GM23338 (cell line): ENCODE results near the gene CAMTA1. TPM values are rescaled to one million over a fixed set of nuclear protein-coding genes. Genes with fewer than 3 reads are reported as not detected.

ENCODE experiments used
- ATAC-seq: fragments of 200-7000 bp; cut with Tn5 transposase; 3 replicates; pipeline ENCODE4 v1.9.1; 2020
- DNase-seq: peaks from one replicate; pipeline ENCODE4 v3.0.0-alpha.2; 2015; ENCODE audit warnings: low spot score
- H2AFZ ChIP-seq: fragments of 200-600 bp; sonication (generic); 2 replicates; pipeline ENCODE4 v1.8.0; 2016; ENCODE audit warnings: antibody characterized with exemption, mild to moderate bottlenecking, moderate library complexity
- H3F3A ChIP-seq: fragments of 200-600 bp; sonication (generic); replicated peaks from 2 replicates; pipeline ENCODE4 v1.8.0; 2017; ENCODE audit warnings: antibody characterized with exemption, mixed run types, low read depth
- H3K27ac ChIP-seq: fragments of 200-600 bp; sonication (generic); 2 replicates; pipeline ENCODE4 v1.6.1; 2016; ENCODE audit warnings: low read depth
- H3K27me3 ChIP-seq: fragments of 200-600 bp; sonication (generic); 2 replicates; pipeline ENCODE4 v1.8.0; 2016; ENCODE audit warnings: mild to moderate bottlenecking, mixed run types, moderate library complexity; ENCODE audit not compliant: insufficient read depth
- H3K36me3 ChIP-seq: fragments of 200-600 bp; sonication (generic); 2 replicates; pipeline ENCODE4 v1.8.0; 2016; ENCODE audit warnings: mild to moderate bottlenecking; ENCODE audit not compliant: insufficient read depth
- H3K4me1 ChIP-seq: fragments of 200-600 bp; sonication (generic); 2 replicates; pipeline ENCODE4 v1.8.0; 2016; ENCODE audit warnings: mild to moderate bottlenecking, moderate library complexity; ENCODE audit not compliant: insufficient read depth
- H3K4me2 ChIP-seq: fragments of 200-600 bp; sonication (generic); 2 replicates; pipeline ENCODE4 v1.7.1; 2017; ENCODE audit warnings: mixed run types
- H3K4me3 ChIP-seq: fragments of 200-600 bp; sonication (generic); 2 replicates; pipeline ENCODE4 v1.6.1; 2016; ENCODE audit warnings: mixed run types
- H3K79me2 ChIP-seq: fragments of 200-600 bp; sonication (generic); replicated peaks from 2 replicates; pipeline ENCODE4 v1.8.0; 2017; ENCODE audit warnings: mild to moderate bottlenecking; ENCODE audit not compliant: insufficient read depth
- H3K9me2 ChIP-seq: fragments of 200-600 bp; sonication (generic); 2 replicates; pipeline ENCODE4 v1.8.0; 2017; ENCODE audit not compliant: insufficient read depth
- H4K20me1 ChIP-seq: fragments of 200-600 bp; sonication (generic); replicated peaks from 2 replicates; pipeline ENCODE4 v1.8.0; 2017; ENCODE audit warnings: mild to moderate bottlenecking; ENCODE audit not compliant: insufficient read depth
- H3K27ac Mint-ChIP-seq: 2 replicates; pipeline ENCODE4 v1.8.0; 2020; ENCODE audit warnings: inconsistent platforms, mild to moderate bottlenecking, moderate library complexity, mixed read lengths
- H3K27me3 Mint-ChIP-seq: 3 replicates; pipeline ENCODE4 v1.8.0; 2022; ENCODE audit warnings: low read depth, mild to moderate bottlenecking, moderate library complexity, mixed read lengths, inconsistent platforms; ENCODE audit not compliant: insufficient read depth, poor library complexity
- H3K36me3 Mint-ChIP-seq: 3 replicates; pipeline ENCODE4 v1.8.0; 2021; ENCODE audit warnings: low read depth, mild to moderate bottlenecking, inconsistent platforms, moderate library complexity, mixed read lengths
- H3K4me1 Mint-ChIP-seq: 3 replicates; pipeline ENCODE4 v1.8.0; 2020; ENCODE audit warnings: mild to moderate bottlenecking, inconsistent platforms, mixed read lengths
- H3K4me3 Mint-ChIP-seq: 3 replicates; pipeline ENCODE4 v1.8.0; 2021; ENCODE audit warnings: moderate library complexity, mild to moderate bottlenecking, inconsistent platforms, mixed read lengths
- H3K9me3 Mint-ChIP-seq: 3 replicates; pipeline ENCODE4 v1.8.0; 2020; ENCODE audit warnings: moderate library complexity, mild to moderate bottlenecking, inconsistent platforms, mixed read lengths
- CREB1 ChIP-seq: fragments of 250-450 bp; sonication (Bioruptor Pico); IDR thresholded peaks from 2 replicates; pipeline ENCODE4 v1.5.0; 2020; ENCODE audit warnings: low read depth, mild to moderate bottlenecking, moderate library complexity
- CTCF ChIP-seq, 2 experiments: fragments of 200-600 bp in 1 of 2; sonication (generic) in 1 of 2; conservative IDR thresholded peaks; 2 replicates each; pipeline versions ENCODE4 v1.5.1 to v1.6.1; 2016 to 2017; ENCODE audit warnings: antibody characterized with exemption in 2 of 2, low read depth in 2 of 2, mild to moderate bottlenecking in 2 of 2, moderate library complexity in 1 of 2
- EZH2 ChIP-seq: fragments of 200-600 bp; sonication (generic); IDR thresholded peaks from one replicate; pipeline ENCODE4 v1.8.0; 2017; ENCODE audit warnings: antibody characterized with exemption, mild to moderate bottlenecking, low read depth; ENCODE audit not compliant: unreplicated experiment
- EZH2phosphoT487 ChIP-seq: fragments of 200-600 bp; sonication (generic); IDR thresholded peaks from one replicate; pipeline ENCODE4 v1.8.1; 2018; ENCODE audit warnings: antibody characterized with exemption; ENCODE audit not compliant: unreplicated experiment
- JUNB ChIP-seq: IDR thresholded peaks from one replicate; pipeline ENCODE4 v1.6.1; 2016; ENCODE audit warnings: antibody characterized with exemption; ENCODE audit not compliant: unreplicated experiment
- NANOG ChIP-seq: IDR thresholded peaks from 2 replicates; pipeline ENCODE4 v1.6.1; 2016; ENCODE audit warnings: antibody characterized with exemption, borderline replicate concordance
- POLR2AphosphoS5 ChIP-seq: IDR thresholded peaks from 2 replicates; pipeline ENCODE4 v1.6.1; 2016; ENCODE audit warnings: antibody characterized with exemption, low read depth
- STAT1 ChIP-seq: IDR thresholded peaks from one replicate; pipeline ENCODE4 v1.6.1; 2016; ENCODE audit warnings: antibody characterized with exemption; ENCODE audit not compliant: unreplicated experiment
- ZNF114 ChIP-seq: fragments of 250-450 bp; sonication (Bioruptor Pico); IDR thresholded peaks from 2 replicates; pipeline ENCODE4 v1.5.0; 2020; ENCODE audit warnings: mild to moderate bottlenecking, moderate library complexity
- ZNF331 ChIP-seq: fragments of 250-450 bp; sonication (Bioruptor Pico); IDR thresholded peaks from 2 replicates; pipeline ENCODE4 v1.5.0; 2020; ENCODE audit warnings: low read depth, mild to moderate bottlenecking, moderate library complexity
- ZNF462 ChIP-seq: fragments of 250-450 bp; sonication (Bioruptor Pico); IDR thresholded peaks from 2 replicates; pipeline ENCODE4 v1.5.0; 2020; ENCODE audit warnings: mild to moderate bottlenecking, moderate library complexity
- polyA plus RNA-seq: library from polyadenylated mRNA; unstranded; fragments of >200 nt; fragmentation: Nextera tagmentation; extraction: Ambion mirVana; gene quantifications from 2 replicates; pipeline ENCODE4 v1.2.1, GENCODE V29; 2016
- total RNA-seq: library from RNA; depleted of rRNA; stranded (reverse); fragments of >200 nt; shearing (Covaris generic); gene quantifications from 2 replicates; pipeline ENCODE4 v1.2.3, GENCODE V29; 2014
- TF ChIP-seq, protein P1 (sequence below): IDR thresholded peaks from 2 replicates; pipeline ENCODE4 v1.6.1; 2016; ENCODE audit warnings: antibody characterized with exemption
- TF ChIP-seq, protein P2 (sequence below): IDR thresholded peaks from one replicate; pipeline ENCODE4 v1.6.1; 2018; ENCODE audit warnings: antibody characterized with exemption; ENCODE audit not compliant: unreplicated experiment

Gene CAMTA1
- total and polyA plus RNA-seq, 2 experiments from 2014 or later, result 115 to 519 TPM

- Mint-ChIP-seq H3K4me3 (no peak overlapping the region), H3K27ac (no peak overlapping the region), H3K36me3 (peaks cover 25% of the 10 kb centered on the region), H3K9me3 (peaks cover 31% of the 10 kb centered on the region), H3K27me3 (peaks cover 9% of the 10 kb centered on the region), H3K4me1 (peaks cover 8% of the 10 kb centered on the region; the same call in 2 of the 3 replicates)
- Histone ChIP-seq H4K20me1 (no peaks in the 10 kb centered on the region), H3K4me2 (no peak overlapping the region), H3K36me3 (no peaks in the 10 kb centered on the region), H3K27me3 (no peaks in the 10 kb centered on the region), H2AFZ (no peak overlapping the region), H3K9me2 (no peaks in the 10 kb centered on the region), H3K4me3 (no peak overlapping the region), H3K79me2 (no peaks in the 10 kb centered on the region), H3K27ac (no peak overlapping the region), H3F3A (no peaks in the 10 kb centered on the region), H3K4me1 (no peaks in the 10 kb centered on the region; the same call in 1 of the 2 replicates)
- no peak for DNase-seq
- no peak for ATAC-seq
- no peak for TF ChIP-seq ZNF462 (CRISPR knock-in tag)
- TF ChIP-seq EZH2phosphoT487, result no peak
- TF ChIP-seq NANOG, result no peak
- TF ChIP-seq POLR2AphosphoS5, result no peak
- no peak for TF ChIP-seq CREB1
- no peak for TF ChIP-seq JUNB
- TF ChIP-seq STAT1, result no peak
- no peak for TF ChIP-seq ZNF331
- TF ChIP-seq ZNF114 (CRISPR knock-in tag), result no peak
- TF ChIP-seq, protein P1, sequence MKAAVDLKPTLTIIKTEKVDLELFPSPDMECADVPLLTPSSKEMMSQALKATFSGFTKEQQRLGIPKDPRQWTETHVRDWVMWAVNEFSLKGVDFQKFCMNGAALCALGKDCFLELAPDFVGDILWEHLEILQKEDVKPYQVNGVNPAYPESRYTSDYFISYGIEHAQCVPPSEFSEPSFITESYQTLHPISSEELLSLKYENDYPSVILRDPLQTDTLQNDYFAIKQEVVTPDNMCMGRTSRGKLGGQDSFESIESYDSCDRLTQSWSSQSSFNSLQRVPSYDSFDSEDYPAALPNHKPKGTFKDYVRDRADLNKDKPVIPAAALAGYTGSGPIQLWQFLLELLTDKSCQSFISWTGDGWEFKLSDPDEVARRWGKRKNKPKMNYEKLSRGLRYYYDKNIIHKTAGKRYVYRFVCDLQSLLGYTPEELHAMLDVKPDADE, result no peak
- TF ChIP-seq EZH2, result no peak
- no peak for TF ChIP-seq CTCF (conservative IDR thresholded peaks at IDR 0.05; ENCODE audit: low read depth in 2 of 2)
- TF ChIP-seq, protein P2, sequence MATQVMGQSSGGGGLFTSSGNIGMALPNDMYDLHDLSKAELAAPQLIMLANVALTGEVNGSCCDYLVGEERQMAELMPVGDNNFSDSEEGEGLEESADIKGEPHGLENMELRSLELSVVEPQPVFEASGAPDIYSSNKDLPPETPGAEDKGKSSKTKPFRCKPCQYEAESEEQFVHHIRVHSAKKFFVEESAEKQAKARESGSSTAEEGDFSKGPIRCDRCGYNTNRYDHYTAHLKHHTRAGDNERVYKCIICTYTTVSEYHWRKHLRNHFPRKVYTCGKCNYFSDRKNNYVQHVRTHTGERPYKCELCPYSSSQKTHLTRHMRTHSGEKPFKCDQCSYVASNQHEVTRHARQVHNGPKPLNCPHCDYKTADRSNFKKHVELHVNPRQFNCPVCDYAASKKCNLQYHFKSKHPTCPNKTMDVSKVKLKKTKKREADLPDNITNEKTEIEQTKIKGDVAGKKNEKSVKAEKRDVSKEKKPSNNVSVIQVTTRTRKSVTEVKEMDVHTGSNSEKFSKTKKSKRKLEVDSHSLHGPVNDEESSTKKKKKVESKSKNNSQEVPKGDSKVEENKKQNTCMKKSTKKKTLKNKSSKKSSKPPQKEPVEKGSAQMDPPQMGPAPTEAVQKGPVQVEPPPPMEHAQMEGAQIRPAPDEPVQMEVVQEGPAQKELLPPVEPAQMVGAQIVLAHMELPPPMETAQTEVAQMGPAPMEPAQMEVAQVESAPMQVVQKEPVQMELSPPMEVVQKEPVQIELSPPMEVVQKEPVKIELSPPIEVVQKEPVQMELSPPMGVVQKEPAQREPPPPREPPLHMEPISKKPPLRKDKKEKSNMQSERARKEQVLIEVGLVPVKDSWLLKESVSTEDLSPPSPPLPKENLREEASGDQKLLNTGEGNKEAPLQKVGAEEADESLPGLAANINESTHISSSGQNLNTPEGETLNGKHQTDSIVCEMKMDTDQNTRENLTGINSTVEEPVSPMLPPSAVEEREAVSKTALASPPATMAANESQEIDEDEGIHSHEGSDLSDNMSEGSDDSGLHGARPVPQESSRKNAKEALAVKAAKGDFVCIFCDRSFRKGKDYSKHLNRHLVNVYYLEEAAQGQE, result no peak
These were observed 139.0 kb downstream of the CAMTA1 start for GRCh38 chr1:6923955-6924881.
